GM19452 (cell line): ENCODE results near the gene PTK6.
A peak's percentile ranks its signal among the peaks of the same experiment; 100 is the strongest.

ENCODE experiments used
- ATAC-seq: cut with Tn5 transposase; IDR thresholded peaks from one replicate; pipeline ENCODE4 v1.9.1; 2021; ENCODE audit not compliant: unreplicated experiment

Gene PTK6

GRCh38 chr20:63532449-63532971 is 4.7 kb downstream of the PTK6 start:
- no peak for ATAC-seq

DNA sequence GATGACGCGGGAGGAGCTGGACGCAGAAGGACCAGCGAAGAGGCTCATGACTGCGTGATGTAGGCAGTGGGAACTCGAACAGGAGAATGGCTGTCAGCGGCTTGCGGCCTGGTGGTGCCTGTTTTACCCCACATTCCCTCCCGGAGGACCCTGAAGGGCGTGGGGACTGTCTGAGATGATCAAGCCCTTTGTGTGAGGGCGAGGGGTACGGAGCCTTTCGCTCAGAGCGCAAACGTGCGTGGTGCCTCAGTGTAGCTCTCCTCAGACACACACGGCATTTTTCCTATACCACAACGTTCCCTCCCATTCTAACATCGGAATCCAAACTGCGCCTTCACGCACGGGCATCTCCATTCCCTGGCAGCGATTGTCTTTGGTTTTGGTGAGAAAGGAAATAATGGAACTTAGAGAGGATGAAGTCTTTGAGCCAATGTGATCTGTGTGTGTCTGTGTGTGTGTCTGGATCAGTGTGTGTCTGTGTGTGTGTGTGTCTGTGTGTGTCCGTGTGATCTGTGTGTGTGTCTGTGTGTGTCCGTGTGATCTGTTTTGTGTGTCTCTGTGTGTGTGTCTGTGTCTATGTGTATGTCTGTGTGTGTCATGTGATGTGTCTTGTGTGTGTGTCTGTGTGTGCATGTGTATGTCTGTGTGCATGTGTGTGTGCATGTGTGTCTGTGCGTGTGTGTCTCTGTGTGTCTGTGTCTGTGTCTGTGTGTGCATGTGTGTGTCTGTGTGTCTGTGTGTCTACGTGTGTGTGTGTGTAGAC is 5.3 kb downstream of the PTK6 start:
- no peak for ATAC-seq

DNA sequence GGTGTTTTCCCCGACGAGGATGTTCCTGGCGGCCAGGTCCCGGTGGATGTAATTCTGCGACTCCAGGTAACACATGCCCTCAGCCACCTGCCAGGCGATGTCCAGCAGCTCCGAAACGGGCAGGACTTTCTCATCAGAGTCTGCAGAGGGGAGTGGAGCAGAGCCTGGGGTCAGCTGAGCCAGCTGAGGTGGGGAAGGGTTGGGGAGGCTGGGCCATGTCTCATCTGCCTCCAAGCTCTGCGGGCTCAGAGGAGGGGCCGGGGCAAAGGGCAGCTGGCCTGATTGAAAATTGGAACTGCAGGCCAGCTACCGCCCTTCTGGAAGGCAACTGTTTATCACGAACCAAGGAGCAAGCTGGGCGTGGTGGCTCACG is 6.4 kb downstream of the PTK6 start:
- ATAC-seq, result no peak

DNA sequence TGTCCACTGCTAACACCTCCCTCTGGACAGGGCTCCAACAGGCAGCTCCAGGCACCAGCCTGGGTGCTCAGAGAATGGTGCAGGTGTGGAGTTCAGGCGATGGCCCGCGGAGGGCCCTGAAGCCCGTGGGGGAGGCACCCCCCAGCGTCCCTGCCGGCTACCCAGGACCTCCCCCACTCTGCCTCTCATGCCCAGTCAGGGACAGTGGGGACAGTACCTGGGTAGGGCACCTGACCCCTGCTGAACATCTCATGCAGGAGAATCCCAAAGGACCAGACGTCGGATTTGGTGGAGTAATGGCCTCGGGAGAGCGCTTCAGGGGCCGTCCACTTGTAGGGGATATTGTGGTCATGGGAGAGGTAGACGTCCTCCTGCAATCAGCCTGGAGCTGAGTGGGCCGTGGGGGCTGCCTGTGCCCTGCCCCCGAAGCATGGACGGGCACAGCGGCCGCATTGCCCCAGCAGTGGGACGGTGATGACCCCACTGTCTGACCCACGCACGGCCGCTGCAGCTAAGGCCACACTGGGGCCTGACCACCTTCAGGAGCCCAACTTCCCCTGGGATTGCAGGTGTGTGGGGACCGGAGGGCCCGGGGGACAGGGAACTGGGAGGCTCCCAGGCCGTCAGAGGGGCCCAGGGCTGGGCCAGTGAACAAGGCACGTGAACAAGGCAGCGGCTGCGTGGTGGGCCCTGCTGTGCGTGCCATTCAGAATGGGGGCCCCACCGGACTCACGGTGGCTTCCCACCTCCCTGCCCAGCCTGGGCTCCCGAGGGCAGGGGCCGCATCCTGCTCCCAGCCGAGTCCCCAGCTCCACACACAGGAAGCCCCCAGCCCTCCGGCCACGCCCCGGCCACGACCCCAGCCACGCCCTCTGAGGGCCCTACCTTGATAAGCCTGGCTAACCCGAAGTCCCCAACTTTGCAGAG is 7.1 kb downstream of the PTK6 start:
- ATAC-seq, result no peak

GRCh38 chr20:63529180-63529860 is 7.9 kb downstream of the PTK6 start:
- ATAC-seq, result no peak

GRCh38 chr20:63527184-63527583 is 10.0 kb downstream of the PTK6 start:
- ATAC-seq, result no peak

DNA sequence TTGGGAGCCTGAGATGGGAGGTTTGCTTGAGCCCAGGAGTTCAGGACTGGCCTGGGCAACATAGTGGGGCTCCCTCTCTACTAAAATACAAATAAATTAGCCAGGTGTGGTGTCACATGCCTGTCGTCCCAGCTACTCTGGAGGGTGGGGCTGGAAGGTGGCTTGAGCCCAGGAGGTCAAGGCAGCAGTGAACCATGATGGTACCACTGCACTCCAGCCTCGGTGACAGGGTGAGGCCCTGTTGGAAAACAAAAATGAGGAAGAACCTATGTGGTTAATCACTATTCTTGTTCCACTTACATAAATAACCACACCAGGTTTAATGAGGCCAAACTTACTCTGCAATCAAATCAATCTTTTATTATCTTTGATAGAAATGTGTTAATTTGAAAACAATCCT is 11.2 kb downstream of the PTK6 start:
- ATAC-seq, result no peak

DNA sequence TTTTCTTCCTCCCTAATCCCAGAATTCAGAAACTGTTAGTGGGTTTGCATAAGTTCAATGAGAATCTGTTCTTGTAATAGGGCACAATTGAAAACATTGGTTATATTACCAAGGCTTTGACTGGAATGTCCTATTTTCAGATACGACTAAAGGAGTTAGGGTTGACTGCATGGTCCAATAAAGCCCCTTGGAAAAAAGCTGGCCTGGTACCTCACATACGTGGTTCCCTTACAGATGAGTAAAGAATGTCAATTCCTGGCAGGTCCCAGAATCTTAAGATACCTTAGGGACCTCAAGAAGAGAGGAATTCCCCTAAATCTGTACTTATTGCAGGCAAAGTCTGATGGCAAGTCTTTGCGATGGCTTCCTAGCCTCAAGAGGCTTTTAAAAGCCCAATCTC is 12.0 kb downstream of the PTK6 start:
- ATAC-seq, result no peak

- no peak for ATAC-seq
Observed at GRCh38 chr20:63522981-63523611, 14.1 kb downstream of the PTK6 start.

GRCh38 chr20:63522091-63522868 is 14.9 kb downstream of the PTK6 start:
- ATAC-seq, result no peak

DNA sequence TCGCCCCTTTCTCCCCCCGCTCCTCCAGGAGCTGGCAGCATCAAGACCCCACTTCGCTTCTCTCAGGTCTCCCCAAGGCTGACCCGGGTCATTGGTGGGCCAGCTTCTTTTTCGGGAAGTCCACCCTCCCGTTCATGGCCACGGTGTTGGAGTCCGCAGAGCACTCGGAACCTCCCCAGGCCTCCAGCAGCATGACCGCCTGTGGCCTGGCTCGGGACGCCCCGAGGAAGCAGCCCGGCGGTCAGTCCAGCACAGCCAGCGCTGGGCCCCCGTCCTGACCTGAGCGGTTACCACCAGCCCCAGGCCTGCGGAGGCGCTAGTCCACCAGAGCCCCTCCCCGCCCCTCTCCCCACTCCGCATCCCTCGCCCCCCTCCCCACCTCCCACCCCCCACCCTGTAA is 15.6 kb downstream of the PTK6 start:
- no peak for ATAC-seq

- peak; percentile 48 for ATAC-seq
Observed at GRCh38 chr20:63520934-63521601, 16.1 kb downstream of the PTK6 start.

DNA sequence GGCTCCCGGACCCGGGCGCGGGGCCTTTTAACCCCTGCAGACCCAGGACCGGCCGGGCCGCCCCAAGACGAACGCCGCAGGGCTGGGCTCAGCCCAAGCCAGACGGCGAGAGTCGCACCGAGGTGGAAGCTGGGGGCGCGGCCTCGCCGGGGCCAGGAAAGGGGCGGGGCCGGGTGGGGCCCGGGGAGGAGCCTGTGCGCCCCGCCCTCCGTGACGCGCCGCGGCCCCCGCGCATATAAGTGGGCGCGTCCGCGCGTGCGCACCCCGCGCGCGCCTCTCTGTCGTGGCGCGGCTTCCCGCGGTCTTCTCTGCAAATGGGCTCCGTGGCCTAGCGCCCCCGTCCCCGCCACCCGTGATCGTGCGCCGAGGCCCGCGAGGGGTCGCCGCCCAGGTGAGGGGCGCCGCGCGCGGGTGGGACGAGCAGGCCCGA is 16.7 kb downstream of the PTK6 start, which contains the start of gene PPDPF:
Gene PPDPF (plus strand): TSS at position 262 of the 430 bp plus-strand sequence. CDS start 544 bp downstream, outside the sequence.
- ATAC-seq, result peak; percentile 60

DNA sequence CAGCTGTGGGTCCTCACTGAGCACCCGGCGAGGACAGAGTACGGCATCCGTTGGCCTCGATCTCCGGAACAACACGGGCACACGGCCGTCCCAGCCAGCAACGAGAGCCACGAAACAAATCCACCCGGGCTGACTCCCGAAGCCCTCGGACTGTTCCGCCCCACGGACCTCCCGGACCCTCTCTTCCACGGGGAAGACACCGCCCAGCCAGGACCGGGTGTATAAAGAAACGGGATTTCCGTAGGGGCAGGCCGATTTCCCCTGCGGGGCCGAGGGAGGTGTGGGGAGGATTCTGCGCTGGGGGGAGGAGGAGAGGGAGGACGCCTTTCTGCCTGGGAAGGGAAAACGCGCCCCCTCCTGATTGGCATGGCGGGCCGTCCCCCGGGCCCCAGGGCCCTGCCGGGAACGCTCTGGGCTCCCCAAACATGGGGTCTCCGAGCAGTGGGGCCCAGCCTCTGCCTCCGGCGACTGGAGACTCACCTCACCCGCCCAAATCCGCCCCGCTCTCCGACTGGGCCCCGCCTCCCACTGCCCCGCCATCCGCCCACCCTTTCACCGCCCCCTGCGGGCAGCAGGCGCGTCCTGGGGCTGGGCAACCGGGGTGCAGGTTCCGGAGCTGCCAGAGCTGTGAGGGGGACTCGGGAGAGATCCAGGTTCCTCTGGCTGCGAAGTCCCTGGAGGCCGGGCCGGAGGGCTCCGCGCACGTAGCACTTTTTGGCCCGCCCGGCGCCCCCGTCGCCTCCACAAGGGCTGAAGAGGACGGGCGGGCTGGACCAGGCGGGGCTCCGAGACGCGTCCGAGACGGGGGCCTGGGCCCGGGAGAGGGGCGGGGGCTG is 17.3 kb downstream of the PTK6 start:
- peak; percentile 36 for ATAC-seq

DNA sequence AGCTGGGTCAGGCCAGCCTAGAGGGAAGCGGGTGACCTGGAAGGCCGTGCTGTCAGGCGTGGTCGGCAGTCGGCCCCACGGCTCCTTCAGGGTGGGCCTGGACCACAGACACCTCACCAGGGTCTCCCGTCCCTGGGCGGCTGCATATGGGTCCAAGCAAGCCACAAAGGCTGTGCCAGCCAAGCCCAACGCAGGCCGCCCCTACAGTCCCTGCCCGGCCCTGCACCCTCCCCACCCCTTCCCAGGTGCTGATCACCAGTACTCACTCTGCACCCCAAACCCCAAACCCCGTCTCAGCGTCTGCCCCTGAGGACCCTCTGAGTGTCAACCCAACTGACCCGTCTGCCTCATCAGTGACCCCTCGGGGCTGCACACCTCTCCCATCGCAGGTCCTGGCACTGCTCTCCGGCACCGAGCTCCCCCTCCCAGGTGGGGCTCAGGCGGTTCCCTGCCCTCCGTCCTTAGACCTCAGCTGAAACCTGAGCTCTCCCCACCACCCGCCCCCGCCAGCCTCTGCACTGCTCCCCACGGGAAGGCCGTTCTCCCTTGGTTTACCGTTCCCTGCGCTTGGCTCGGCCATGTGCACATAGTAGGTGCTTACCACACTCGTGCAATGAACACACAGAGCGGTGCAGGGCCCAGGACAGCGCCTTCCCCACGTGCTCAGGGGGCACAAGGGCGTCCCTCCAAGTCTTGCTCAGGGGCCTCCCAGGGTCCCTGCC is 18.1 kb downstream of the PTK6 start:
- ATAC-seq, result no peak

DNA sequence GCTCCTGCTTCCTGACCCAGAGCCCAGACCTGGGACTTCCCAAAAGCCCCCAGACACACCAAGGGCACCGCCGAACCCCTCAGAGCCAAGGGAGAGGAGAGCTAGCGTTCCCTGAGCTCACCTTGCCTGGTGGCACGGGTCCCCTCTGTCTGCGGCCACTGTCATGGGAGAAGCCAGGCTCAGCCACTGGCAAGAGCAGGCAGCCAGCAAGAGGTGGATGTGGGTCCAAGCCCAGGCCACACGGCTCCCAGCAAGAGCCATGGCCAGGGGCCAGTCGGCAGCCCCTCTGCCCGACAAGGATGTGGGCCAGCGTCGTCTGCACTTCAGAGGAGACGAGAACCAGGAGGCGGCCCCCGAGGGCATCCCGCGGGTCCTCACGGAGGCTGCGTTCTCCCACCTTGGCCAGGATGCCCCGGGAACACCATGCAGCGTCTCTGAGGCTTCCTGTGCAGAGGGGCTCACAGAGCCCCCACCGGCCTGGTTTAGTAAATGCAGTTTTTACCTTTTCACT is 18.8 kb downstream of the PTK6 start:
- no peak for ATAC-seq
